Suprapubic skin (tissue), 3 donors: ENCODE results near the gene DHX9.

Experiments used
- CTCF ChIP-seq, 2 donors: fragments of 200-600 bp in 1 of 2; fragments of 450-650 bp in 1 of 2; sonication (generic) in 1 of 2; IDR thresholded peaks; one replicate each; pipeline ENCODE4 v1.5.1; 2016 to 2019; ENCODE audit warnings: antibody characterized with exemption in 2 of 2, mild to moderate bottlenecking in 1 of 2, moderate library complexity in 1 of 2
- EP300 ChIP-seq: sonication (generic); formaldehyde crosslinking; IDR thresholded peaks from one replicate; pipeline ENCODE4 v1.6.1; 2017; ENCODE audit warnings: antibody characterized with exemption

- TF ChIP-seq EP300 (no peak), CTCF (IDR thresholded peaks at IDR 0.05) (no peak)
Observed at GRCh38 chr1:182885591-182885990, 46.4 kb downstream of the DHX9 start.
